Epidermal melanocyte (primary cell): ENCODE measurements around the gene CWC27.
"Not testable (repeated sequence)": the region's sequence is repeated elsewhere in the genome, so short reads cannot be mapped to it uniquely, and the experiment has no call there.

Source experiments
- DNase-seq: peaks from one replicate; pipeline ENCODE4 v3.0.0; 2011; ENCODE audit warnings: low spot score; ENCODE audit not compliant: insufficient read length

The CWC27 gene

DNA sequence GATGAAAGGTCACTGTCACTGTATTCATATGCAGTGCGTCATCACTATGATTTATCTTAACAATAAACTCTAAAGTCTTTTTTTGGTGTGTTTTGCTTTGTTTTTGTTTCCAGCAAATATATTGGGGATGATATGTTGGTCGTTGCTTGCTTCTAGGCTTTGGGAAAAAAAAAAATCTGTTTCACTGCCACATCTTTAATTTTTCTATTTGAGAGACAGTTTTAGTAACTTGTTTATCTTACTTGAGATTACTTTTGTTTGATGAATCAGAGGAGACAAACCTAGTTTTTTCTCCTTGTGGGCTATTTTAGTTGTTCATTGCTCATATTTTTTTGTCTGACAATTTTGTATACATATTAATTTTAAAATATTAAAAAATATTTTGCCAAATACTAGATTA lies 19.4 kb downstream of the CWC27 start:
- DNase-seq = no peak

DNA sequence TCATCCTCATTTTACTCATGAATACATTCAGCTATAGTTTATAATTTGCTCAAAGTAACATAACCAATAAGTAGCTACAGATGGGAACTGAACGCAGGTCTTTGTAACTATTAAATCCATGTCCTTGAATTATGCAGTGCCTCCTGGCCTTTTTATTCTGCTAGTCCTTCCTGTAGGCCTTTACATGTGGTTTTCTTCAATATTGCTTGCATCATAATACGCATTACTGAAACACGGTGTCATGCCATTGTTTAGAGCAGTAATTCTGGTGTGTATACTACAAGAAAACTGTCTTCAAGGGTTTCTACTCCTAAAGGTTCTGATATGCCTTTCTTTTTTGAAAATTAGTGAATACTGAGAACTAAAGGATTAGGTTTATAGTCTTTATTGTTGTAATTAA lies 20.7 kb downstream of the CWC27 start:
- no peak for DNase-seq

DNA sequence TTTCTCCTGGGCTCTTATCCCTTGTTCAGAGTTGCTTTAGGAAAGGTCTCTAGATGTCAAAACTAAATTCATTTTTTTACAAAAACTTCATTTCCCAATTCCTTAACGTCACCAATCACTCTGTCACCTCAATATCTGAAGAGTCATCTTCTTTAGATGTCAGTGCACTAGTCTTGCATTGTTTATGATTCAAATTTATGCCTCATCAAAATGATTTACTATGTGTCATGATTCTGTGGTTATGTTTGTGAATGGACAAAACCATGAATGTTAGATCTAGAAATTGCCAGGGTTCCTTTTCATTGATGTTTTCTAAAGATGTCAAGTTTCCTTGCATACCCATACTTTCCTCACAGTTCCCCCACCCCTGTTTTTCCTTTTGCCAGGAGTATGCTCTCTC lies 21.5 kb downstream of the CWC27 start:
- no peak for DNase-seq

DNA sequence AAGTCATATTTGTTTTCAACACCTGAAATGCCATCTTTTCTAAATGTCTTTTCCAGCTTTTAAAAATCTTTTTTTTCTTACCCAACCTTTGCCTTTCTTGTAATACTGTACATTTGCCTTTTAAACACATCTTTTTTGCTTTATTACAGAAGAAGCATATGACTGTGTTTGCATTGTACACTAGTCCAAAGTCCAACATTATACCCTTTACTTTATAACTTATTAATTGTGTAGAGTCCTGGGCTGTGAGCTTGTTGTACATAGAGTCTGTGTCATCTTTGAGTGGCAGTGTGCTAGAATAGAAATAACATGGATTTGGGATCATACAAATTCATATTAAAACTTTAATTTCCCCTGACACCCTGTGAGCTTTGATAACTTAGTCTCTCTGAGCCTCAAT lies 23.7 kb downstream of the CWC27 start:
- no peak for DNase-seq

DNA sequence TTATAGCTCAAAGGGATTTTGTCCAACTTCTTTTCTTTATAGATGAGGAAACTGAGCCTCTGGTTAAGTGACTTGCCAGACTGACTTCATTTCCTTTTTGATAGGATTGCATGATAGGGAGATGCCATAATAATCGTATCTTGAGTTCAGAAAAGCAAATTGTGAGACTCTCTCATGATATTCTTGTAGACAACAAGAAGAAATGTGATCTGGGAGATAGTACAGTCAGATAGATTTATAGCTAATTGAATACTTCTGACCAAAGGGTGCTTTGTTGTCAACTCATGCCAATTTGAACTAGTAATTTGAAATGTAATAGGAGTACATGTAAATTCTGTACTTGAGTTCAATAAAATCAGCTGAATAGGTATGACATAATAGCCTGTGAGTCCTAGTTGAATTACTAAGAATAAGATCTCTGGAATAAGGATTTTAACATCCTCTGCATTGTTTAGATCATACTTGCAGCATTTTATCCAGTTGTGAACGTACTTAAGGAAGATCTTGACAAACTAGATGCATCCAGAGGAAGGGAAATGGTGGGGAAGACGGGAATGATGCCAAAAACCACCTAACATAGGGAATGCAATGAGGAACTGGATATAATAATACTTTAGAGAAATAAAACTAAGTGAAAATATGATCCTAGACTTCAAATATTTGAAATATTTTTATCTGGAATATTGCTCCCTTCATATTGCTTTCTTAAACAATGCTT lies 25.5 kb downstream of the CWC27 start:
- DNase-seq = no peak

DNA sequence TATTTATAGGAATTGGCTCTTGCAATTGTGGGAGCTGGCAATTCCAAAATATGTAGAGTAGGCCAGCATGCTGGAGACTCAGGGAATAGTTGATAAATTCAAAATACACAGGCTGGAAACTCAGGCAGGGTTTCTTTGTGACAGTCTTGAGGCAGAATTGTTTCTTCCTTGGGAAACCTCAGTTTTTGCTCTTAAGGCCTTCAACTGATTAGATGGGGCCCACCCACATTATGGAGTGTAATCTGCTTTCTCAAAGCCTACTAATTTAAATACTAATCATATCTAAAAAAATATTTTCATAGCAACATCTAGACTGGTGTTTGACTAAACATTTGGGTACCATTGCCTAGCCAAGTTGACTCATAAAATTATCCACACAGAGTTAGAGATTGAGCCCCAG lies 27.6 kb downstream of the CWC27 start:
- no peak for DNase-seq

DNA sequence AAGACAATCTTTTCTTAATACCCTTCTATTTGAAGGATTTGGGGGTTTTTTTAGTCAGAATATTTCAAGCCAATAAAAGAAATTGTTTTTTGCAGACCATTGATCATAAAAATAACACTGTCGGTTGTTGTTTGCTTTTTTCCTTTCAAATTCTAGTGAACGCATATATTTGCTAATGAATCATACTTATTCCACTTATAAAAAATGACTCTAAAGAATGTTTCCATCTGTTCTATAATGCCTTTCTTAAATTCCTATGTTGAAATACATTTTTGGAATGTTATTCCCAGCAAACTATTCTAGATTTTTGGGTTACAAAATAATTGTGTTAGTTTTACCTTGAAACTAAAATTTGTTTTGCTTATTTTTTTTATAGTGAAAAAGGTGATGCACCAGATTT lies 32.2 kb downstream of the CWC27 start:
- DNase-seq = no peak

DNA sequence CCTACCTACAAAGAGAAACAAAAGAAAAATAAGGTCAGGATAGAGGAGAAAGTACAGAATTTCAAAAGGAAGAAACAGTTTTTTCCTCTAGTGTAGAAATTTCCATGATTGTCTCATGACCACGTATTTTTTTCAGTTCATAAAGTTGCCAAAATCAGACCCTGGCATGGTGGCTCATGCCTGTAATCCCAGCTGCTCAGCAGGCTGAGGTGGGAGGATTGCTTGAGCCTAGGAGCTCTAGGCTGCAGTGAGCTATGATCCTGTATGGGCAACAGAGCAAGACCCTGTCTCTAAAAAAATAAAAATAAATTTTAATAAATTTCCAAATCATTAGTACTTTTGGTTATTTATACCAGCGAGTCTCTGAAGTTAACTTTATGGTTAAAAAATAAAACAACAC lies 37.8 kb downstream of the CWC27 start:
- no peak for DNase-seq

DNA sequence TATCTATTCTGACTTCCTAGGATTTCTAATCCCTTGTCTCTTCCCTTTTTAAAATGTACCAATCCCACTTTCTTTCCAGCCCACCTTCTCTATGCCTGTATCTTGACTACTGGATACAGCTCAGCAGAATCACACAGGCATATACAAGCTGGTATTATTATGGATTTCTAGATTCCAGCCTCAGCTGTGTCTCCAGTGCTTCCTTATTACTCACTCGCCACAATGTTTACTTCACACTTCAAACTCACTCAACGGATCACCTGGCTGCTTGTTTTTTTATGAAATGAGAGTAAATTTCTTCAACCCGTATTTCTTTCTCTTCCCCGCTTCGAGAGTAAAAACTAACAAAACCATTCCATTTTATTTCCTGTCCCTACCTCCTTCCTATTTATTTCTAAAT lies 38.8 kb downstream of the CWC27 start:
- no peak for DNase-seq

DNA sequence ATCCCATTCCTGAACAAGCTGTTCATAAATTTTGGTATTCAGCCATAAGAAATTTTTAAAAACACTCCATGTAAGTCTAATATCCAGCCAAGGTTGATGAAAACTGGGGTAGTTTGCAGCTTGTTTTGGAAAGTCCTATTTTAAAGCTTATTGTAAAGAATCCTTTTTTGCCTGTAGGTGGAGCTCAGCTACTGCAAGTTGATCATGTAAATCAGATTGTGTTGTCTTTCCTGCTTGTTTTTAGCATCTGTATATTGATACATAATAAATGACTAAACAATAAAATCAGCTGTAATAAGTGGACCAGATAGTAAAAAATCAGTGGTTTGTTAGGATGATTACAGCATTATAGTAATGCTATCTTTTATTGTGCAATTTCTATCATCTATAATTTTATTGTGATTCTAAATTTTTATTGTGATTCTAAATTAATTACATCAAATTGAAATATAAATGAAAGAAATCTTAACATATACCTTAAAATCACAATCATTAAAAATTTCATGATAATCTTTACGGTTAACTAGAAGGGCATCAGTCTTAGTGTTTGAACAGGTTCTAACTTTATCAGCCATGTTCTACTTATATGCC lies 42.4 kb downstream of the CWC27 start:
- DNase-seq = no peak

DNA sequence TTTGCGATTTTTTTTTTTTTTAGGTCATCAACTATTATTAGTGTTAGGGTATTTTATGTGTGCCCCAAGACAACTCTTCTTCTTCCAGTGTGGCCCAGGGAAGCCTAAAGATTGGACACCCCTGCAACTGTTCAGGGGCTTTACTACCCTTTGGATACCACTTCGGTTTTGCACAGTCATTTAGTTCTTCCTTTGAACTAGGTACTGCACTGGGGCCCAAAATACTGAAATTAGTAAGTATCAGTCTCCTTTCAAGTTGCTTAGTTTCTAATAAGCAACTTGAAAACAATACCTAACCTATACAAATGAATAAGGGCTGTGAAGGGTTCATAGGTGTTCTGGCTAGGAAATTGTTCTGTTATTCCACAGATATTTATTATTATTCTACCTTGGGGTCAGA lies 45.3 kb downstream of the CWC27 start:
- no peak for DNase-seq

DNA sequence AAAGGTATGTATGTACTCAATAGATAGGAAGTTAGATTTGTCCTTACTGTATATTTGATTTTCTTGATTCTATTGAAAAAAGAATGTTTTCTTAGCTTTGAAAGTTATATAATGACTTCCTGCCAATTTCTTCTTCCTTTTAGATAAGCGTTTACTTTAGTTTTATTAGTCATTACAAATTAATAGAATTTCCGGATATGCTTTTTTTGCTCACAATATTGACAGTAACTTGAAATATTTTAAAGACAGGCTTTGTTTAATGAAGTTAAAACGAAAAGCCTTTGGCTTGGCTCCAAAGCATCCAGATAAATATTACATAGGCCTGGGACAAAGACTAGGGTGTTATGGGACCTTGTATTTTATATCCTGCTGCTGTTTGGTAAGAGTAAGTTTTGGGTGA lies 49.5 kb downstream of the CWC27 start:
- no peak for DNase-seq

DNA sequence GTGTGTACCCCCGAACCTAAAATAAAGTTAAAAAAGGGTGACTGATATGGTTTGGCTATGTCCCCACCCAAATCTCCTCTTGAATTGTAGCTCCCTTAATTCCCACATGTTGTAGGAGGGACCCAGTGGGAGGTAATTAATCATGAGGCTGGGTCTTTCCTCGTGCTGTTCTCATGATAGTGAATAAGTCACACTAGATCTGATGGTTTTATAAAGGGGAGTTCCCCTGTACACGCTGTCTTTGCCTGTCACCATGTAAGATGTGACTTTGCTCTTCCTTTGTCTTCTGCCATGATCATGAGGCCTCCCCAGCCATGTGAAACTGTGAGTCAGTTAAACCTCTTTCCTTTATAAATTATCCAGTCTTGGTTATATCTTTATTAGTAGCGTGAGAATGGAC lies 50.6 kb downstream of the CWC27 start:
- not testable (repeated sequence) for DNase-seq

DNA sequence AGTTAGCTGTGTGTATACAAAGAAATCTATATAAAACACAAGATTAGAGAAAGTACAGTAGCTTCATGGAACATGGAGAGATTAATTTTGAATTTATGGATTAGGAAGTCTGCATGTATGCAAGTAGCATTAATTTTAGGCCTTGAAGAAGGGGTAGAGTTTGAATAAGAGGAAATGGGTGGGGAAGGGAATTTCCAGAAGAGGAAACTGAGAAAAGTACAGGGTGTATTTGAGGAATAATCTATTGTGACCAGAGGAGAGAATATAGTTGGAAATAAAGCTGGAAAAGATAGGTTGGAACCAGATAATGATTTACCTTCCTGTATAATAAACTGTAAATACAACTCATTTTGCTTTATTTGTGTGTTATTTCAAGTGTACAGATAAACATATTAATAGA lies 53.6 kb downstream of the CWC27 start:
- no peak for DNase-seq

DNA sequence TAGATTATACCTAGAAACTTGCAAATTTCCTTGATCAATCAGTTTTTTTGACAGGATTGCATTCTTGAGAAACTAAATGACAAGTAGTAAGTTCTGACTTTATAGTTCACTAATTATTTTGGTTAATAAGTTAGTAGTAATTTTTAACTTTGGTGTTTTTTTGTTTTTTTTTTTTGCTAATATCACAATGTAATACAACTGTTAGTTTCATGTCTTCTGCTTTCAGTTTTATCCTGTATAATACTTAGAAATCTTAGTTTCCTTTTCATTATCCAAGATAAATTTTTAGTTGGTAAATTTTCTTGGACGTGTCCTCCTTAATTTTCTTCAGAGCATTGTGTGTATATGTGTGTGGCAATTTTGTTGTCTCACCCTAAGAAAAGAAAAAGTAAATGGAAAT lies 57.8 kb downstream of the CWC27 start:
- DNase-seq = no peak

DNA sequence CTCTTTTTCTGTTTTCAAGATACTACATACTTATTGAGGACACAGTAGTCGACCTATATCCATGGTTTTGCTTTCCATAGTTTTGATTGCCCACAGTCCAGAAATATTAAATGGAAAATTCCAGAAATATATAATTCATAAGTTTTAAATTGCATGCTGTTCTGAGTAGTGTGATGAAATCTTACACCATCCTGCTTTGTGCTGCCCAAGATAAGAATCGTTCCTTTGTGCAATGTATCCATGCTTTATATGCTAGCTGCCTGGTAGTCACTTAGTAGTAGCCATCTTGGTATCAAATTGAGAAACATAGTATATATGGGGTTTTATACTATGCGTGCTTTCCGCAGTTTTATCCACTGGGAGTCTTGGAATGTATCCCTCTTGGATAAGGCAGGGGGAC lies 59.0 kb downstream of the CWC27 start:
- no peak for DNase-seq

DNA sequence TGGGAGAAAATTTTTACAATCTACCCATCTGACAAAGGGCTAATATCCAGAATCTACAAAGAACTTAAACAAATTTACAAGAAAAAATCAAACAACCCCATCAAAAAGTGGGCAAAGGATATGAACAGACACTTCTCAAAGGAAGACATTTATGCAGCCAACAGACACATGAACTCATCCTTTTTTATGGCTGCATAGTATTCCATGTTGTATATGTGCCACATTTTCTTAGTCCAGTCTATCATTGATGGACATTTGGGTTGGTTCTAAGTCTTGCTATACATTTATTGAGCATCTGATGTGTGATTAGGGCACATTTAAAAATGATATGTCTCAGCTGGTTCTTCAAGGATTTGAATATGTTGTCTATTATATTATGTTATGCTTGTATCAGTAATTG lies 61.9 kb downstream of the CWC27 start:
- not testable (repeated sequence) for DNase-seq

DNA sequence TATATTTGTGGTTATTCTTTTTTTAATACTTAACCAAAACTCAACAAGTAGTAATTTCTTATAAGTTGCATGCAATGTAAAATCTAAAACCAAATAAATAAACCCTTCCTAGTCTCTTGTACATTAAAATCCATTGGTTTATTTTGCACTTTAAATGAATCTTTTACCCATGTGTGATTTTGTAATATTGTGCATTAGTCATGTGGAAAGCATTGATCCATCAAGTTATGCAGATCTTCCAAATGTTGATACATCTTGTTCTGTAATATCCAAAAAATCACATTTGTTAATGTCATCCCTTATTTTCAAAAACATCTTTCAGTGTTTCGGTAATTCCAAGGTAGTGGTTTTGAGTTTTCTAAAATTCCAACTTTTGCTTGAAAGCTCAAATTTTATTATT lies 63.3 kb downstream of the CWC27 start:
- DNase-seq = no peak

DNA sequence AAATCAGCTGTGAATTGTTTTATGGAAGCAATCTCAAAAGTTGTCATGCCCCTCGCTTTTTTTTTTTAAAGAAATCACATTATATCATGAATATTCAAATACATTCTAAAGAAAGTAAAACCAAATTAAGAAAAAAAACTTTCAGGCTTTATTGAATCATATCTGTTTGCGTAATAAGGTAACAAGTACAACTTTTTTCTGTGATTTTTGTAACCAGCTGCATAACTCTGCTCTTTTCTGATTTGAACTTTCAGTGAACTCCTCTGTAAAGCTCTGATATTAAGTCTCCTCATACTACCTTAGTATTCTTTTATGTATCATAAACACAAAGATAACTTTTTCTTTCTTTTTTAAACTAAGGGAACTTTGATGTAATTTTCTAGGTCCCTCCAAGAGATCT lies 65.3 kb downstream of the CWC27 start:
- no peak for DNase-seq

DNA sequence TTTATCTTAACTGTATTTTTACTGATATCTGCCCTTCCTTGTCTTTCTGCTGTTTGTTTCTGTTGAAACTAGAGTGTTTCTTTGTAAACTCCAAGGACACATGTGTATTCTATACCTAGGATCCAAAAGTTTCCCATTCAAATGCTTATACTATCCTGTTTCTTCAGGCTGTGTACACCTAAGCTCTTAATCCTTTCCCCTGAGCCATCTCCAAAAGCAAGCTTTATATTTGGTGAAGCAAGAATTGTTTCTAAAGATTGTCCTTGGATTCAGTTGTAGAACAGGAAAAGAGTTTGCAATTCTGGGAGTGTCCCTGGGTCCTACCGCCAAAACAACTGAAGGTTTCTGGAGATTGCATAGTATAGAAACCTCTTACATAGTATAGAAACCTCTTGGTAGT lies 65.9 kb downstream of the CWC27 start:
- no peak for DNase-seq

DNA sequence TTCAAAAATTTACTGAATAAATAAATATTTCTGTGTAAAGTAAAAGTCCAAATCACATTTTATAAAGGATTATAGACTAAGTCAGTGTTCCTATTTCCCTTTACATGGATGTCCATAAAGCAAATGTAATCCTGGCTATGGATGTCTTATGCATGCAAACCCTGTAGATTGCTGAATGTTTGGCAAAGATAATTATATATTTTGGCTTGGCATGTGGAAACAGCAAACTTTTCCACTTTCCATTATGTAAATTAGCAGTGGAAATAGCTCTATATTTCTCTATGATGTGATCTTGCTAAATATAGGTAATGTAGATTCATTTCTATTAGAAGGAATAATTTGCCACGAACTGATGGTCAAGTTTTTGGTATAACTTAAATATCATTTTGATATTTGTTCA lies 66.5 kb downstream of the CWC27 start:
- no peak for DNase-seq

DNA sequence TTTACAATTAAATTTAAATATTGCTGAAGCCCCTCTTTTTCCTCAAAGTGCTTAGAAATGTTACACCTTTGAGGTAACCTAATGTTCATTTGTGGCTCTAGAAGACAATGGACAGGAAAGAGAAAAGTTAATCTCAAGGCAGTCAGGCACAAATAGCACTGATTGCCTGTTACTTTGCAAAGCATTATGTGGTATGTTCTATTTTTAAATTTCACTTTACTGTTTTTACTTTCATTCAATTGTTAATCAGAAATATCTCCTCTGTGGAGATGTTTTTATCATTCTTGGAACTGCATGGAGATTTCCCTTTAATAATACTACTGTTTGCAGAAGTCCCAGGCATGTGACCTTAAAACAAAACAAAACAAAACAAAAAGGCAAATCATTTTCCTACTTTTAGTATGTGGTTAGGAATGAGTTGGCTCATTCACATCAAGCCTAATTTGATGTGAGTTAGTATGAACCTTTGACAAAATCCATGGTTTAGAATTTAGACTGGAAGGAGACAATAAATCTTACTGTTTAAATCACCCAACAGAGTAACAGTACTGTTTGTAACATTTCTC lies 67.5 kb downstream of the CWC27 start:
- no peak for DNase-seq

DNA sequence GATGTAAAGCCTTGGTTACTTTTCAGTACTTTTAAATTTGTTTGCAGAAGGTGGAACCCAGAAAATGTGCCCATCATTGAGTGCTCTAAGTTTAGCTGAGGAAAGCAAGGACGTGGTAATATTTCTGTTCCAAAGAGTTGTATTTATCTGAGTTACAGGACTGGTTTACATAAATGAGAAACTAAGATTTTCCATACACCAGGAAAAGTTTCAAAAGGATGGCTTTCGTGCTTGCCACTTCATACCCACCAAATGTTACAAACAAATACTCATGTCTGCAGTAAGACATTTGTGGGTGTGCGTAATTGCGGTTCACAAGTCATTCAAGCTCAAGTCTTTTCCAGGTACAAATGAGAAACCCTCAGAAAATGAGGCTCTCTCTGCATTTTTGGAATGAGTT lies 68.1 kb downstream of the CWC27 start:
- DNase-seq = no peak
